HCT116 (cell line): Measurements from ENCODE around the gene VMP1. TPM values are rescaled to one million over a fixed set of nuclear protein-coding genes. Genes with fewer than 3 reads are reported as not detected.

Source experiments
- ATAC-seq: fragments of 200-7000 bp; cut with Tn5 transposase; 2 replicates; pipeline ENCODE4 v1.9.1; 2020; ENCODE audit warnings: mild to moderate bottlenecking, moderate library complexity
- BruUV-seq: library from RNA; stranded (reverse); fragments of 400-500 nt; replicated peaks from 2 replicates; lab custom pipeline; 2021; lab: Mats Ljungman, UMichigan
- CTCF ChIA-PET: fragments of 300-600 bp; sonication (Branson Sonifier 250); formaldehyde crosslinking; loops from one replicate; lab custom pipeline; 2021; ENCODE audit warnings: antibody characterized with exemption; lab: Charles Lee
- POLR2A ChIA-PET: fragments of 300-600, 350-600 bp; sonication (Branson Sonifier 250); formaldehyde crosslinking; loops from one replicate; lab custom pipeline; 2021; ENCODE audit warnings: antibody characterized with exemption; lab: Charles Lee
- RAD21 ChIA-PET, 2 experiments: fragments of 300-600 bp; sonication (Branson Sonifier 250); formaldehyde crosslinking; loops; one replicate each; lab custom pipeline; 2023; ENCODE audit warnings: low total read pairs in 2 of 2; ENCODE audit not compliant: uncharacterized antibody in 2 of 2, unreplicated experiment in 2 of 2, low non-redundant PET in 1 of 2; lab: Charles Lee
- DNase-seq: peaks from one replicate; pipeline ENCODE4 v3.0.0-alpha.2; 2010; ENCODE audit warnings: low read depth, low spot score
- H2AFZ ChIP-seq: fragments of 200-600 bp; shearing (Covaris generic), sonication (generic); 2 replicates; pipeline ENCODE4 v1.6.1; 2017; ENCODE audit warnings: low read depth, mixed run types, mixed read lengths, antibody characterized with exemption, low read length; ENCODE audit not compliant: poor library complexity, severe bottlenecking
- H3K27ac ChIP-seq: 2 replicates; pipeline ENCODE4 v1.5.1; 2012; ENCODE audit warnings: low read depth, low read length
- H3K27me3 ChIP-seq: fragments of 200-600 bp; sonication (generic); 2 replicates; pipeline ENCODE4 v1.6.1; 2016; ENCODE audit warnings: mixed run types, low read length, mixed read lengths; ENCODE audit not compliant: insufficient read depth
- H3K36me3 ChIP-seq, 2 experiments: fragments of 200-500 bp in 1 of 2; fragments of 200-600 bp in 1 of 2; sonication (Bioruptor generic) in 1 of 2; sonication (generic) in 1 of 2; 2 replicates each; pipeline versions ENCODE4 v1.5.1 to v1.6.1; 2014 to 2016; ENCODE audit warnings: low read length in 2 of 2, inconsistent platforms in 1 of 2, mixed read lengths in 1 of 2, mixed run types in 1 of 2; ENCODE audit not compliant: insufficient read depth in 2 of 2, control insufficient read depth in 1 of 2
- H3K4me1 ChIP-seq, 2 experiments: fragments of 200-600 bp in 1 of 2; sonication (generic) in 1 of 2; 2 replicates each; pipeline versions ENCODE4 v1.5.1 to v1.6.1; 2012 to 2017; ENCODE audit warnings: low read length in 2 of 2, inconsistent platforms in 1 of 2, mild to moderate bottlenecking in 1 of 2, mixed read lengths in 1 of 2, mixed run types in 1 of 2, moderate library complexity in 1 of 2; ENCODE audit not compliant: insufficient read depth in 2 of 2, control insufficient read depth in 1 of 2
- H3K4me2 ChIP-seq: fragments of 200-600 bp; sonication (generic); 2 replicates; pipeline ENCODE4 v1.6.1; 2017; ENCODE audit warnings: mixed run types, low read length, mixed read lengths
- H3K4me3 ChIP-seq, 2 experiments: fragments of 200-600 bp in 1 of 2; sonication (generic) in 1 of 2; replicated peaks in 1 of 2; 2 replicates each; pipeline ENCODE4 v1.5.1; 2011 to 2016; ENCODE audit warnings: low read length in 2 of 2, control low read depth in 1 of 2, low read depth in 1 of 2, mild to moderate bottlenecking in 1 of 2, mixed read lengths in 1 of 2, mixed run types in 1 of 2
- H3K79me2 ChIP-seq: fragments of 200-600 bp; sonication (generic); 2 replicates; pipeline ENCODE4 v1.6.1; 2017; ENCODE audit warnings: mild to moderate bottlenecking, mixed run types, low read length, moderate library complexity, mixed read lengths; ENCODE audit not compliant: insufficient read depth
- H3K9ac ChIP-seq: fragments of 200-600 bp; sonication (generic); 2 replicates; pipeline ENCODE4 v1.6.1; 2016; ENCODE audit warnings: low read length, mixed read lengths
- H3K9me2 ChIP-seq: fragments of 200-600 bp; sonication (generic), shearing (Covaris generic); 2 replicates; pipeline ENCODE4 v1.6.1; 2017; ENCODE audit warnings: mixed run types, mild to moderate bottlenecking, moderate library complexity; ENCODE audit not compliant: insufficient read depth
- H3K9me3 ChIP-seq, 2 experiments: fragments of 200-500 bp in 1 of 2; fragments of 200-600 bp in 1 of 2; sonication (Bioruptor generic) in 1 of 2; sonication (generic) in 1 of 2; 2 replicates each; pipeline ENCODE4 v1.6.1; 2014 to 2017; ENCODE audit warnings: low read length in 2 of 2, mixed read lengths in 2 of 2, inconsistent platforms in 1 of 2, low read depth in 1 of 2, mild to moderate bottlenecking in 1 of 2, mixed run types in 1 of 2, moderate library complexity in 1 of 2; ENCODE audit not compliant: control insufficient read depth in 1 of 2, insufficient read depth in 1 of 2
- H4K20me1 ChIP-seq: fragments of 200-600 bp; sonication (generic), shearing (Covaris generic); 2 replicates; pipeline ENCODE4 v1.6.1; 2017; ENCODE audit warnings: mixed run types, mild to moderate bottlenecking, moderate library complexity; ENCODE audit not compliant: insufficient read depth
- EGR1 ChIP-seq: IDR thresholded peaks from 2 replicates; pipeline ENCODE4 v1.6.1; 2012; ENCODE audit warnings: low read depth
- ELF1 ChIP-seq: IDR thresholded peaks from 2 replicates; pipeline ENCODE4 v1.6.1; 2012; ENCODE audit warnings: low read depth, borderline replicate concordance
- MAX ChIP-seq: IDR thresholded peaks from 2 replicates; pipeline ENCODE4 v1.6.1; 2012
- POLR2AphosphoS5 ChIP-seq: IDR thresholded peaks from 2 replicates; pipeline ENCODE4 v1.6.1; 2011; ENCODE audit warnings: mild to moderate bottlenecking, low read depth, low read length, moderate library complexity
- RAD21 ChIP-seq: IDR thresholded peaks from 2 replicates; pipeline ENCODE4 v1.6.1; 2012; ENCODE audit warnings: low read depth, mild to moderate bottlenecking
- SRF ChIP-seq: IDR thresholded peaks from 2 replicates; pipeline ENCODE4 v1.6.1; 2012; ENCODE audit warnings: low read depth
- ZFX ChIP-seq: fragments of 450-650 bp; IDR thresholded peaks from 2 replicates; pipeline ENCODE4 v1.6.1; 2017
- ZNF274 ChIP-seq: fragments of 200-500 bp; sonication (Bioruptor generic); IDR thresholded peaks from 2 replicates; pipeline ENCODE4 v1.6.1; 2014; ENCODE audit warnings: mild to moderate bottlenecking, low read depth, low read length, inconsistent platforms
- intact Hi-C: fragments of 100-400 bp; cut with micrococcal nuclease; formaldehyde crosslinking; loops from 2 replicates; pipeline ENCODE4 v1.10.0; 2022
- total RNA-seq: library from RNA; stranded (reverse); gene quantifications from one replicate; pipeline ENCODE4 v1.2.1, GENCODE V29; 2021; ENCODE audit not compliant: unreplicated experiment
- TF ChIP-seq, protein P1 (sequence below), 3 experiments: fragments of 200-600 bp in 1 of 3; sonication (generic) in 1 of 3; IDR thresholded peaks in 2 of 3; conservative IDR thresholded peaks in 1 of 3; 2 replicates each; pipeline ENCODE4 v1.5.1; 2012 to 2017; ENCODE audit warnings: low read depth in 2 of 3, low read length in 2 of 3, antibody characterized with exemption in 1 of 3, borderline replicate concordance in 1 of 3, control low read depth in 1 of 3, mild to moderate bottlenecking in 1 of 3, mixed read lengths in 1 of 3, mixed run types in 1 of 3, moderate library complexity in 1 of 3; ENCODE audit not compliant: insufficient read depth in 1 of 3

The VMP1 gene
- total RNA-seq, 1 experiment from 2014 or later = 366 TPM

DNA sequence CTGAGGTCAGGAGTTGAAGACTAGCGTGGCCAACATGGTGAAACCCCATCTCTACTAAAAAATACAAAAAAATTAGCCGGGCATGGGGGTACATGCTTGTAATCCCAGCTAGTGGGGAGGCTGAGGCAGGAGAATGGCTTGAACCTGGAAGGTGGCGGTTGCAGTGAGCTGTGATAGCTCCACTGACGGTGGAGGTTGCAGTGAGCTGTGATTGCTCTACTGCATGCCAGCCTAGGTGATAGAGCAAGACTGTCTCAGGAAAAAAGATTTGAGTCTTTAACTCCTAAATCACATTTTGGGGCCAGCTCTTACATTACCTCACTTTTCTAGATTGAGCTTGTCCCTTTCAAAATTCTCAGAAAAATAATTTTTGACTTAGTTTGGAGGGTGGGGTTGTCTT, 15.2 kb downstream of the VMP1 start:
- H3K9me3 ChIP-seq = no peaks in the 10 kb centered on the region
- H2AFZ ChIP-seq = no peak overlapping the region
- CTCF ChIA-PET = interaction anchor here (1.3 kb wide), 1 partner anchor 137 kb away, joined by 3 read pairs; no protein-coding TSS in a partner anchor
- peaks cover 17% of the 10 kb centered on the region; the same call in 1 of the 2 replicates for H4K20me1 ChIP-seq
- no TSS peak for BruUV-seq
- intact Hi-C loops = no loop called here
- RAD21 ChIA-PET = no interaction called here
- H3K9me2 ChIP-seq = no peaks in the 10 kb centered on the region
- H3K36me3 ChIP-seq = no peaks in the 10 kb centered on the region
- no peak overlapping the region for H3K4me2 ChIP-seq
- H3K27me3 ChIP-seq = no peaks in the 10 kb centered on the region
- H3K79me2 ChIP-seq = peaks cover 94% of the 10 kb centered on the region
- H3K4me1 ChIP-seq = no peaks in the 10 kb centered on the region
- ATAC-seq (no peak), DNase-seq (no peak)
- H3K27ac ChIP-seq = no peak overlapping the region
- TF ChIP-seq ZFX (no peak), RAD21 (no peak), ELF1 (no peak), EGR1 (no peak), POLR2AphosphoS5 (no peak), ZNF274 (no peak), SRF (no peak), MAX (no peak)
- TF ChIP-seq, protein P1, sequence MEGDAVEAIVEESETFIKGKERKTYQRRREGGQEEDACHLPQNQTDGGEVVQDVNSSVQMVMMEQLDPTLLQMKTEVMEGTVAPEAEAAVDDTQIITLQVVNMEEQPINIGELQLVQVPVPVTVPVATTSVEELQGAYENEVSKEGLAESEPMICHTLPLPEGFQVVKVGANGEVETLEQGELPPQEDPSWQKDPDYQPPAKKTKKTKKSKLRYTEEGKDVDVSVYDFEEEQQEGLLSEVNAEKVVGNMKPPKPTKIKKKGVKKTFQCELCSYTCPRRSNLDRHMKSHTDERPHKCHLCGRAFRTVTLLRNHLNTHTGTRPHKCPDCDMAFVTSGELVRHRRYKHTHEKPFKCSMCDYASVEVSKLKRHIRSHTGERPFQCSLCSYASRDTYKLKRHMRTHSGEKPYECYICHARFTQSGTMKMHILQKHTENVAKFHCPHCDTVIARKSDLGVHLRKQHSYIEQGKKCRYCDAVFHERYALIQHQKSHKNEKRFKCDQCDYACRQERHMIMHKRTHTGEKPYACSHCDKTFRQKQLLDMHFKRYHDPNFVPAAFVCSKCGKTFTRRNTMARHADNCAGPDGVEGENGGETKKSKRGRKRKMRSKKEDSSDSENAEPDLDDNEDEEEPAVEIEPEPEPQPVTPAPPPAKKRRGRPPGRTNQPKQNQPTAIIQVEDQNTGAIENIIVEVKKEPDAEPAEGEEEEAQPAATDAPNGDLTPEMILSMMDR (IDR thresholded peaks at IDR 0.05 in 2 of 3, conservative IDR thresholded peaks at IDR 0.05 in 1 of 3; ENCODE audit: borderline replicate concordance in 1 of 3, insufficient read depth in 1 of 3, low read depth in 2 of 3, low read length in 2 of 3) = no peak
- POLR2A ChIA-PET = no interaction called here
- no peak overlapping the region for H3K9ac ChIP-seq
- H3K4me3 ChIP-seq = no peak overlapping the region
